GM12878 (cell line): ENCODE data around the gene GNAO1. TPM values are rescaled to one million over a fixed set of nuclear protein-coding genes. Genes with fewer than 3 reads are reported as not detected.

ENCODE experiments used
- ATAC-seq: fragments of 200-7000 bp; cut with Tn5 transposase; 3 replicates; pipeline ENCODE4 v1.9.1; 2020; ENCODE audit warnings: mild to moderate bottlenecking, moderate library complexity
- BruUV-seq: library from RNA; stranded (reverse); fragments of 400-500 nt; replicated peaks from 2 replicates; lab custom pipeline; 2021; lab: Mats Ljungman, UMichigan
- CTCF ChIA-PET: fragments of 300-600 bp; sonication (Branson Sonifier 250); formaldehyde crosslinking; extraction: SDS; loops from one replicate; lab custom pipeline; 2021; ENCODE audit warnings: inconsistent platforms; lab: Yijun Ruan, JAX
- POLR2A ChIA-PET: fragments of 350-600 bp; formaldehyde crosslinking; extraction: SDS; loops from one replicate; lab custom pipeline; 2021; ENCODE audit warnings: inconsistent platforms; lab: Charles Lee
- RAD21 ChIA-PET: fragments of 300-600 bp; sonication (Branson Sonifier 250); formaldehyde crosslinking; loops from one replicate; lab custom pipeline; 2023; ENCODE audit warnings: antibody characterized with exemption; ENCODE audit not compliant: unreplicated experiment; lab: Charles Lee
- SMC1A ChIA-PET: fragments of 300-600 bp; sonication (Branson Sonifier 250); formaldehyde crosslinking; loops from one replicate; lab custom pipeline; 2023; ENCODE audit not compliant: unreplicated experiment, uncharacterized antibody; lab: Charles Lee
- DNase-seq: peaks from one replicate; pipeline ENCODE4 v3.0.0-alpha.2; 2011; ENCODE audit warnings: low read depth, low spot score
- FAIRE-seq: peaks from 3 replicates; lab custom pipeline; 2011; peaks lifted over from hg19 to GRCh38; lab: Jason Lieb, UNC
- H2AFZ ChIP-seq: 2 replicates; pipeline ENCODE4 v1.6.0; 2011; ENCODE audit warnings: low read depth, low read length, control low read depth; ENCODE audit not compliant: control insufficient read depth
- H3K27ac ChIP-seq: 2 replicates; pipeline ENCODE4 v1.5.1; 2011; ENCODE audit warnings: control low read depth; ENCODE audit not compliant: control insufficient read depth, insufficient read depth
- H3K27me3 ChIP-seq, 2 experiments: replicated peaks in 1 of 2; 2 replicates each; pipeline versions ENCODE4 v1.6.0 to v1.6.1; 2011; ENCODE audit warnings: low read length in 1 of 2; ENCODE audit not compliant: control insufficient read depth in 2 of 2, insufficient read depth in 2 of 2
- H3K36me3 ChIP-seq, 2 experiments: 2 replicates each; pipeline ENCODE4 v1.5.1; 2011; ENCODE audit warnings: low read length in 1 of 2; ENCODE audit not compliant: control insufficient read depth in 2 of 2, insufficient read depth in 2 of 2
- H3K4me1 ChIP-seq: 2 replicates; pipeline ENCODE4 v1.6.1; 2011; ENCODE audit warnings: mild to moderate bottlenecking, low read length, moderate library complexity, mixed read lengths; ENCODE audit not compliant: control insufficient read depth, insufficient read depth
- H3K4me2 ChIP-seq: 2 replicates; pipeline ENCODE4 v1.6.0; 2011; ENCODE audit warnings: control low read depth; ENCODE audit not compliant: control insufficient read depth, insufficient read depth
- H3K4me3 ChIP-seq: fragments of 200-600 bp; sonication (generic); 2 replicates; pipeline ENCODE4 v1.5.1; 2016
- H3K79me2 ChIP-seq: 2 replicates; pipeline ENCODE4 v1.6.0; 2011; ENCODE audit warnings: low read length; ENCODE audit not compliant: control insufficient read depth, insufficient read depth
- H3K9ac ChIP-seq: 2 replicates; pipeline ENCODE4 v1.8.0; 2011; ENCODE audit warnings: low read length, control low read depth, mixed read lengths; ENCODE audit not compliant: control insufficient read depth, insufficient read depth
- H3K9me3 ChIP-seq: replicated peaks from 3 replicates; pipeline ENCODE4 v1.5.1; 2011; ENCODE audit warnings: mild to moderate bottlenecking, low read length; ENCODE audit not compliant: control insufficient read depth, insufficient read depth
- H4K20me1 ChIP-seq: 2 replicates; pipeline ENCODE4 v1.6.0; 2011; ENCODE audit not compliant: control insufficient read depth, insufficient read depth
- CUX1 ChIP-seq: IDR thresholded peaks from 2 replicates; pipeline ENCODE4 v1.6.1; 2012; ENCODE audit warnings: improper control_type of control experiment, low read depth, low read length; ENCODE audit not compliant: insufficient replicate concordance
- ETV6 ChIP-seq, 2 experiments: fragments of 450-650 bp in 1 of 2; IDR thresholded peaks in 1 of 2; conservative IDR thresholded peaks in 1 of 2; 2 replicates each; pipeline ENCODE4 v1.6.1; 2014; ENCODE audit warnings: antibody characterized with exemption in 1 of 2, borderline replicate concordance in 1 of 2, low read depth in 1 of 2, mild to moderate bottlenecking in 1 of 2, moderate library complexity in 1 of 2
- KAT2A ChIP-seq: conservative IDR thresholded peaks from 2 replicates; pipeline ENCODE4 v1.6.1; 2011; ENCODE audit warnings: low read depth, low read length; ENCODE audit not compliant: control insufficient read depth
- MEF2B ChIP-seq: fragments of 450-650 bp; IDR thresholded peaks from 2 replicates; pipeline ENCODE4 v1.6.1; 2018; ENCODE audit warnings: mild to moderate bottlenecking, moderate library complexity; ENCODE audit not compliant: partially characterized antibody, poor library complexity, severe bottlenecking
- WGBS: methylation state at CpG from one replicate; pipeline ENCODE4 v1.1.6; 2016; ENCODE audit warnings: low lambda C conversion rate; ENCODE audit not compliant: insufficient replicate concordance, insufficient coverage; ENCODE audit errors: missing lambda C conversion rate; 5-methylcytosine and 5-hydroxymethylcytosine counted together
- in situ Hi-C: fragments of 300-500 bp; cut with MboI; formaldehyde crosslinking; loops from 9 replicates; pipeline ENCODE4 v1.14.3; 2018; ENCODE audit warnings: mixed read lengths
- intact Hi-C: fragments of 100-400 bp; cut with micrococcal nuclease; formaldehyde crosslinking; loops from one replicate; pipeline ENCODE4 v1.14.2; 2022; ENCODE audit not compliant: unreplicated experiment
- polyA plus RNA-seq, 11 experiments: library from polyadenylated mRNA; depleted of rRNA in 4 of 11; unstranded in 6 of 11; stranded (reverse) in 5 of 11; fragments of >200 nt; fragmentation: Nextera tagmentation in 4 of 11; fragmentation: Illumina TruSeq in 1 of 11; extraction: Ambion mirVana in 4 of 11; extraction: Trizol in 1 of 11; gene quantifications; 1 replicate in 1 of 11; 2 replicates in 10 of 11; pipeline versions ENCODE4 v1.2.1 to v1.2.3, GENCODE V29; 2011 to 2016; ENCODE audit warnings: inconsistent platforms in 2 of 11, missing spikeins in 2 of 11, low read depth in 1 of 11
- total RNA-seq, 4 experiments: library from RNA; depleted of rRNA in 3 of 4; stranded (reverse); fragments of >200 nt in 3 of 4; fragmentation: Illumina TruSeq in 1 of 4; extraction: Trizol in 1 of 4; gene quantifications; 2 replicates each; pipeline versions ENCODE4 v1.2.1 to v1.2.3, GENCODE V29; 2013 to 2021

Gene GNAO1
- total and polyA plus RNA-seq, 10 of the 15 experiments (the other 5 are each of a cell fraction or from before 2014, with no cell fraction given), result 0.05 to 0.28 (median 0.14) TPM; not detected in 6

GRCh38 chr16:56307534-56307873 is 116.2 kb downstream of the GNAO1 start:
- no peak overlapping the region for H3K27ac ChIP-seq
- H3K4me2 ChIP-seq, result no peak overlapping the region
- no peaks in the 10 kb centered on the region for H3K9me3 ChIP-seq
- ChIA-PET CTCF (interaction anchor here (1.1 to 3.5 kb wide), 2 partner anchors 11 to 27 kb away, joined by 3 to 12 read pairs; no protein-coding TSS in a partner anchor), RAD21 (no interaction called here), POLR2A (no interaction called here), SMC1A (no interaction called here)
- no peaks in the 10 kb centered on the region for H3K79me2 ChIP-seq
- peaks cover 0 to 3% of the 10 kb centered on the region in 2 experiments; a peak in 2 of 4 replicates for H3K27me3 ChIP-seq
- ATAC-seq, result no peak
- FAIRE-seq, result no peak
- 50% methylated on average over 2 of the region's 2 CpGs for WGBS
- H4K20me1 ChIP-seq, result no peaks in the 10 kb centered on the region
- intact Hi-C loops, result no loop called here
- H3K36me3 ChIP-seq, result no peaks in the 10 kb centered on the region
- TF ChIP-seq ETV6 (conservative IDR thresholded peaks at IDR 0.05 in 1 of 2, IDR thresholded peaks at IDR 0.05 in 1 of 2; ENCODE audit: borderline replicate concordance in 1 of 2, low read depth in 1 of 2) (no peak), MEF2B (no peak), KAT2A (no peak), CUX1 (no peak)
- no peak for DNase-seq
- no peak overlapping the region for H3K4me3 ChIP-seq
- in situ Hi-C loops, result no loop called here
- H2AFZ ChIP-seq, result no peak overlapping the region
- BruUV-seq, result no TSS peak
- no peaks in the 10 kb centered on the region for H3K4me1 ChIP-seq
- H3K9ac ChIP-seq, result no peak overlapping the region
